NB4 (cell line): ENCODE results near the gene MAU2.

Experiments used
- CTCF ChIP-seq: IDR thresholded peaks from one replicate; pipeline ENCODE4 v1.5.1; 2012; ENCODE audit warnings: low read depth, low read length
- MAX ChIP-seq: IDR thresholded peaks from 2 replicates; pipeline ENCODE4 v1.6.1; 2011; ENCODE audit warnings: low read depth, low read length

GRCh38 chr19:19324059-19324770, 3.6 kb downstream of the MAU2 start:
- TF ChIP-seq CTCF (no peak), MAX (no peak)
